Sciatic nerve (tissue), 2 donors: ENCODE results near the gene PBX3. TPM values are rescaled to one million over a fixed set of nuclear protein-coding genes. Genes with fewer than 3 reads are reported as not detected.

ENCODE experiments used
- ATAC-seq: fragments of 200-7000 bp; cut with Tn5 transposase; one replicate; pipeline ENCODE4 v1.9.1; 2020; ENCODE audit warnings: mild to moderate bottlenecking, moderate library complexity
- DNase-seq: peaks from one replicate; pipeline ENCODE4 v3.0.0-alpha.2; 2020; ENCODE audit warnings: low spot score
- intact Hi-C: fragments of 100-400 bp; cut with DNase I; formaldehyde crosslinking; loops from one replicate; pipeline ENCODE4 v1.14.2; 2022
- total RNA-seq: library from RNA; stranded (reverse); fragmentation: NEBNext Ultra II Directional; extraction: Animal tissue kit (Norgen Biotek cat#: 25700); gene quantifications from one replicate; pipeline ENCODE4 v1.2.1, GENCODE V29; 2021
- donor health status: DM: no; HTN: no; CAD: no.
- donor health status: DM: no; HTN: no; CAD: no.

PBX3 gene
- total RNA-seq, 1 donor from 2014 or later, result 39.1 TPM

DNA sequence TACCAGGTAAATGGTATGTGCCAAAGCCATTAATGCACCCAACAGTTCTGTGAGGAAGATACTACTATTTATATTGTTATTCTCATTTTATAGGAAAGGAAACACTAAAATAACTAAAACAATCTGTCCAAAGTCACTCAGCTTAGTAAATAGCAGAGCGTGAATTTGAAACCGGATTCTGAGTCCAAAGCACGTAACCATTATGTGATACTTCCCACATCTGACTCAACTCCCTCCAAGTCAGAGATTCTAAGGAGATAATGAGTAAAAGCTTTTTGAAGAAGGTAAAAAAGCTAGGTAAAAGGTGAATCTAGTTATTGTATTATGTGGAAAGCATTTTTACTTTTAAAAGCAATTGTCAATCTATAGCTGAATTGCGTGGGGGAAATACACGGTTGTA, 208.9 kb downstream of the PBX3 start:
- DNase-seq (no peak), ATAC-seq (no peak)
- intact Hi-C loops, result no loop called here

DNA sequence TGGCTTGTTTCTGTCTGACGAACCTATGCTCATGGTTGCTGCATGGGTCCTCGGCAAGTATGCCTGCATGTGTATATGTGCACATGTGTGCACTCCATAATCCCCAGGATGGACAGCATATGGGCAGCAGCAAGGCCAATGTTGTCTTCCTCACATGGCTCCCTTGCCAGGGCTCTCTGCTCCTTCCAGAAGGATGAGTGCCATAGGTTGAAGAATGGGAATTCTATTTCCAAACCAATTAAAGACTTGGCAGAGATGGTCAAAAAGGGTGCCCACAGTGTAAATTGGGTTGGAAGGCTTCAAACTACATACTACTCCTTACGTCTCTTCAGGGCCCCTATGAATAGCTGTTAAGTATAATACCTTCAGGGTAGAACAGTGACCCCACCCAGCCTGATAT, 212.1 kb downstream of the PBX3 start:
- intact Hi-C loops, result no loop called here
- ATAC-seq, result no peak
- no peak for DNase-seq

GRCh38 chr9:125959951-125960619, 212.9 kb downstream of the PBX3 start:
- ATAC-seq (no peak), DNase-seq (no peak)
- intact Hi-C loops, result no loop called here

DNA sequence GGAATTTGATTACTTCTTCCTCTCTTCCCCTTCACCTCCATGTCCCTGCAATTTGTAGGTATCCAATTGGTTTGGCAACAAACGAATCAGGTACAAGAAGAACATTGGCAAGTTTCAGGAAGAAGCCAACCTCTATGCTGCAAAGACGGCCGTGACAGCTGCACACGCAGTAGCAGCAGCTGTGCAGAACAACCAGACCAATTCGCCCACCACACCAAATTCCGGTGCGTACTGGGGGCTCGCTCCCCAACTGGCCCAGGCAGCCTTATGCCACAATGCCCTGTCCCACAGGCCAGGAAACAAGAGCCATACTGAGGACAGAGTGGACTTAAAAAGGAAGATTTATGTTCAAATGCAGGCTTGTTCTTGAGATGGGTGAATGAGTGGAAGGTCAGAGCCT, 213.5 kb downstream of the PBX3 start:
- intact Hi-C loops, result no loop called here
- ATAC-seq (no peak), DNase-seq (no peak)

- intact Hi-C loops, result no loop called here
- ATAC-seq (no peak), DNase-seq (no peak)
Observed at GRCh38 chr9:125961072-125961471, 213.9 kb downstream of the PBX3 start.

GRCh38 chr9:125963932-125964331, 216.8 kb downstream of the PBX3 start:
- DNase-seq, result no peak
- ATAC-seq, result no peak
- intact Hi-C loops, result no loop called here

DNA sequence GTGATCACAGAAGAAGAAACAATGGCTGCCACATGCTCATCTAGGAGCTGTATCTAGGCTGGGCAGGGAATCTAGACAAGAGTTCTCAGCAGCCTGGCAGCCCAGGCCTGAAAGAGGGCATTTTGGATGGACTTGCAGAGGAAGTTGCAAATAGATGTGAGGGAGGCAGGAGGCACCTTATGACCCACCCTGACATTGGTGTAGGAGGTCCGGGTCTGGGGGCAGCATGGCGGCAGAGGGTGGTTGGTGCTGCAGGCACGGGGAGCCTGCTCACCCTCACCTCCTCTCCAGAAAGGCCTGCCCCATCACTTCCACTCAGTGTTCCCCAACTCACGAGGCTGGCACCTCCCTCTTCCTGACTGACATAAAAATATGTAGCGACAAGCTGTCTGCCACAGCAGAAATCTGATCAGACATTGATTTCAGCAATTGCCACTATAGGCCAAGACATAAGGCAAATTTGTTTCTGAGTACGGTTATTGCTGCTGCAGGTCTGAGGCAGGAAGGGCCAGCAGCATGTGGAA, 217.6 kb downstream of the PBX3 start:
- ATAC-seq (no peak), DNase-seq (no peak)
- intact Hi-C loops, result no loop called here

DNA sequence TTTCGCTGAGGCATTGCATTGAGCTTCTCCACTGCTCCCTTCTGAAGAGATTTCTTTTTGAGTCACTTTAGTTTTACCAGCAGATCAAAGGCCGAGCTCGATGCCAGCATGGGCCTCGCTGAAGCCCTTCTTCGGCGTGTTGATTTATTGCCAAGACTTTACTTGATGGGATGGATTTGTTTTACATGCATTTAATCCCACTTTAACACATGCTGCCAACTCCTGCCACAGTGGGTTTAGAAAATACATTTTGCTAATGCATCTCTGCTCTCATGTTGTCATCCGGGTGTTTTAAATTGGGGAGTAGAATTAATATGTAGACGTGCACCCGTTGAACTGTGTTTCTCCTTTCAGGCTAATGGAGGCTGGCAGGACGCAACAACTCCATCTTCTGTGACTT, 218.3 kb downstream of the PBX3 start:
- DNase-seq (no peak), ATAC-seq (no peak)
- intact Hi-C loops, result no loop called here

DNA sequence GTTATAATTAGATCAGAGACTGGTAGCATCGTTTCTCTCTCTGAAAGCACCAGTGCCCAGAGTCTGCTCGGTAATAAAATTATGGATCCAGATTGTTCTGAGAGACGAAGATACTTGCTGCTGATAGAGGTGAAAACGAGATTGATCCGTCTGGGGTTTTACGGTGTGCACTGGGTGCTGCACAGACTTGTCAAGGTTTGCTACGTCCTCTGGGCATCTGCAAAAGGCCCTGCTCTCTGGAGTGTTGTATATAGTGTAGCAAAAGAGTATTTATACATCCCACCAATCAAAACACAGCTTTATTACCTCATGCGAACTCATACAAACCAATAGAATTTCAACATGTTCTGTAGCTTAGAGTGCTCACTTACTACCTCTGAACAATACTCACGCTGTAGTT, 219.3 kb downstream of the PBX3 start:
- DNase-seq (no peak), ATAC-seq (no peak)
- intact Hi-C loops, result no loop called here

- ATAC-seq (no peak), DNase-seq (no peak)
- intact Hi-C loops, result no loop called here
Observed at GRCh38 chr9:125966959-125967711, 220.0 kb downstream of the PBX3 start.

DNA sequence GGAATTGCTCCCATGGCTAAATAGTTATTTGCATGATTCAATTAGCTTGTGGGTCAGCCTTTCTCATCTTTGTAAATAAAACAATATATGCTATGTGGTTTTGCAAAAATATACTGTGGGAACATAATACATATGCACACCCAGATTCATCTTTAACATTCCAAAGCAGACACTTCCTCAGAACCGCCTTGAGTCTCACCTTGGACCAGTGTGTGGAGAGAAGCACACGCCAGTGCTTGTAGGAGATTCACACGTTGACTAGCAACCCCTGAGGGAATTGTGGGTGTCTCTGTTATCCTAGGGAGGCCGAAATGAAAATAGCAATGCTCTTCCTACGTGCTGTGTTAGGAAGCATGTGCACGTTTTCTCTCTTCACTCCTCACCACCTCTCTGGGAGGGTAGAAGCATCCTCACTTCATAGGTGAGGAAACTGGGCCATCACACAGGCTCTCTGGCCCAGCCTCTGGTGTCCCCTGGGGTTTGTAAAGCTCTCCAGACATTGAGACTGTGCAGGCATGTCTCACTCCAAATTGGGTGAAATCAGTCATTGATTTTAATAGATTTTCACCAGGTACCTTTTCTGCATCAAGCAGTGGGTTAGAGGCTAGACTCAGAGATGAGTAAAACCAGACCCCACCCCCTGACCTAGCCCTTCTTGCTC, 221.7 kb downstream of the PBX3 start:
- DNase-seq (no peak), ATAC-seq (no peak)
- intact Hi-C loops, result no loop called here

DNA sequence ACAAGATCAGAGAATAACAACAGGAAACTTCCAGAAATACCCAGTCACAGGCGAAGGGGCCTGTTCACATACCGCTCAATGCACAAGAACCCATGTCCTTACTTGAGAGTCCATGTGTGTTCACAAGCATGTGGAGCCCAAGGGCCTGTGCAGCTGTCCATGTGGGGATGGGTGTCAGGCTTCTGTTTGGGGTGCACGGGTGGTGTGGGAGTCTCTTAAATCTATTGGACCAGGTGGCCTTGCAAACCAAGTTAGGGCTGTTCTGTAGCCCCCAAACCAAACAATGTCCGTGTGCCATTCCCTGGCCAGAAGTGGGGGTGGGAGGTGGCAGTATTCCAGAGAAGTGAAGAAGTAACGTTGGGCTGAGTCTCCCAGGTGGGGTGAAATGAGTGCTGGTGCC, 222.3 kb downstream of the PBX3 start:
- ATAC-seq (no peak), DNase-seq (no peak)
- intact Hi-C loops, result no loop called here

DNA sequence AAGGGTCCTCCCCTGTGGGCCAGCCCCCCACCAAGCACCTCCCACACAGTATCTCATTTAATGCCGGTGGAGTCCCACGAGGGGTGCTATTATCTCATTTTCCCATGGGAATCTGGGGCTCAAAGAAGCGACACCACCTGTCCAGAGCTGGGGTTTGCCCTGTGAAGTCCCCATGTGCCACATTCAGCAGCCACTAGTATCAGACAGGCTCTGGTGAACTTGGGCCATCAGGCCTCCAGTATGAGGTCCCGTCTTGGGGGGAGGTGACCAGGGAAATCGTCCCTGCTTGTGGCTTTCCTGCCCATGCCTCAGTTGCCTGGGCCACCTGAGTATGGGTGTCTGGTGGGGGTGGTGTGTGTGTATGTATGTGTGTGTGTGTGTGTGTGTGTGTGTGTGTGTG, 222.7 kb downstream of the PBX3 start:
- DNase-seq (no peak), ATAC-seq (no peak)
- intact Hi-C loops, result no loop called here

- ATAC-seq (no peak), DNase-seq (no peak)
- intact Hi-C loops, result no loop called here
Observed at GRCh38 chr9:125970340-125970739, 223.2 kb downstream of the PBX3 start.

DNA sequence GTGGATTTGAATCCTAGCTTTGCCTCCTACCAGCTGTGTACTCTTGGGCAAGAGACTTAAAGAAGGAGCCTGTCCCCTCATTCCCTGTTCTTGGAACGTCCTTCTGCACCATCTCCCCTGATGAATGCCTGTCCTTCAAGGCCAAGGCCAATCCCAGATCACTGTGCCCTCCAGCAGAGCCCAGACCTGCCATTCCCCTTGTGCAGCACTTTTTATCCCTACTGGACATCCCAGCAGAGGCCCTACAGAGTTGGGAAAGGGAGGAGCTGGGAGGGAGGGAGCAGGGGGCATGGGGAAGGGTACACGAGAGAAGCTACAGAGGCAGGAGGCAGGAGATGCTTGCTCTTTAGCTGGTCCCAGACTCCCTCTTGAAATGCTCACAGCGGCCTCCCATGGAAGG, 223.9 kb downstream of the PBX3 start:
- intact Hi-C loops, result no loop called here
- ATAC-seq (no peak), DNase-seq (no peak)

- no peak for DNase-seq
- intact Hi-C loops, result no loop called here
- no peak for ATAC-seq
Observed at GRCh38 chr9:125972012-125972729, 225.0 kb downstream of the PBX3 start.

DNA sequence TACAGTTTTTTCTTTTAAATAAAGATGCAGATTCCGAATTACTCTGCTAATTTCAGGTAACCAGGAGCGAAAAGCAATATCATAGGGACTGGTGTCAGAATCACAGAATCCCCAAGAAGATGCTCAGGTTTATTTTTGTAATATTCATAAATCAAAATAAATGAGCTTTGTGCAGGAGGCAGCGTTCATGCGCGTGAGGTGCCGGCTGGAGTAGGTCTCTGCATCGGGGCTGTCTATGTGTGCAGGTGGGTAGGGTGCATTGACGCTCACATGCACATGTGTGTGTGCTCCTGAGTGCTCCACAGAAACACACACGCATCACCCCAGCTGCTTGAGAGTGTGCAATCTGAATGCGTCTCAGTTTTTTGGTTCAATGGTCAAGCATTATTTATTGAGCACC, 226.4 kb downstream of the PBX3 start:
- ATAC-seq, result no peak
- intact Hi-C loops, result no loop called here
- no peak for DNase-seq

DNA sequence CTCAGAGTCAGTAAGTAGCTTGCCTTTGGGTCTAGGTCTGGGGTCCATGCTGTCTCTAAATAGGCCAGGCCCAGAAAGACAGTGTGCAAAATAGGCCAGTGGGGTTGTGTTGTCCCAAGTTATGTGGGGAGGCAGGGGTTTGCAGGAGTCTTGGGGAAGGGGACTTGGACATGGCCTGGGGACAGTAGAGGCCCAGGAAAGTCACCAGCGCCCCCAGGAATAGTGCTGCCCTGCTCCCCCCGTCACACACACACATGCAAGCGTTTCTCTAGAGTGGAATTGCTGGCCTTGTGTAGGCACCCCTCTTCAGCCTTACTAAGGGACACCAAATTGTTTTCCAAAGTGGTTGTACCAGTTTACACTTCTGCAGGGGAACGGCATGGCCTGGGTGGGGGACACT, 227.5 kb downstream of the PBX3 start:
- DNase-seq, result no peak
- intact Hi-C loops, result no loop called here
- no peak for ATAC-seq

GRCh38 chr9:125977223-125977622, 230.1 kb downstream of the PBX3 start:
- intact Hi-C loops, result no loop called here
- no peak for DNase-seq
- no peak for ATAC-seq

DNA sequence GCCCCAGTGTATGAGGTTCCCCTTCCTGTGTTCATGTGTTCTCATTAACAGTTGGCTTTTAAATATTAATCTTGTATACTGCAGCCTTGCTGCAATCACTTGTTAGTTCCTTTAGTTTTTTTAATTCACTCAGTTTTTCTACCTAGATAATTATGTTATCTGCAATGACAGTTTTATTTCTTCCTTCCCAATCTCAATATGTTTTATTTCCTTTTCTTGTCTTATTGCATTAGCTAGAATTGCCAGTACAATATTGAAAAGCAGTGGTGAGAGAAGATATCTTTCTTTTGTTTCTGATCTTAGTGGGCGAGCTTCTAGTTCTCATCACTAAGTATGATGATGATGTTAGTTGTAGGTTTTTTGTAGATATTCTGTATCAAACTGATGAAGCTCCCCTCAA, 232.2 kb downstream of the PBX3 start:
- ATAC-seq (no peak), DNase-seq (no peak)
- intact Hi-C loops, result no loop called here
